HG02973 (cell line): ENCODE results near the gene INTS3.
"Not testable (repeated sequence)": the region's sequence is repeated elsewhere in the genome, so short reads cannot be mapped to it uniquely, and the experiment has no call there.

Source experiments
- ATAC-seq: cut with Tn5 transposase; IDR thresholded peaks from one replicate; pipeline ENCODE4 v1.9.1; 2021; ENCODE audit warnings: moderate library complexity; ENCODE audit not compliant: unreplicated experiment

INTS3 gene

GRCh38 chr1:153750026-153750995 lies 22.5 kb downstream of the INTS3 start:
- ATAC-seq, result no peak

- ATAC-seq, result no peak
Measured at GRCh38 chr1:153752072-153752471, 24.2 kb downstream of the INTS3 start.

DNA sequence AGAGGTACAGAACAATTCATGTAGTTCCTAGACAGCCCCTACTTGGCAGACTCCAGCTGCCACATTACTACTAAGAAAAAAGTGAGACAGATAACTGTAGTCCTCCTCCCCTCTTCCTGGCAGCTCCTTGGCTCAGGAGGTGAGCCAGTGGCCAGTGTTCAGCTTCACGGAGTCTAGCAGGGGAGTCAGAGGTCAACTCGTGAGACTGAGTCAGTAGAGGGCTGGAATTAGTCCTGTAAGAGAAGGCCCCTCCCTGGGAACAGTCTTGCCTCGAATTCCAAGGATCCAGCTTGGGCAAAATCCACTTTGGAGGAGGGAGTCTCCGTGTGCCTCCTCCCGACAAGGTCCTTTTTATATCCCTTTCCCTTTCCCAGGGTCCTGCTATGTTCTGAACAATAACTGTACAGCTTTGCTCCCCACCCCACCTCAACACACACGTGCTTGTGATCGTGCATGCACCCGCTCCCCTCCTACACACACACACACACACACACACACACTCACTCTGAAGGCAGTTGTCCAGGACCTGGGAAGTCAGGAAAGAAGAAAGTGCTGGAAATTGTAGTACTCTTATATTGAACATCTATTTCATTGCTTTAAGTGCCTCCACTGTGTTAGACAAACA lies 24.8 kb downstream of the INTS3 start:
- ATAC-seq, result no peak

DNA sequence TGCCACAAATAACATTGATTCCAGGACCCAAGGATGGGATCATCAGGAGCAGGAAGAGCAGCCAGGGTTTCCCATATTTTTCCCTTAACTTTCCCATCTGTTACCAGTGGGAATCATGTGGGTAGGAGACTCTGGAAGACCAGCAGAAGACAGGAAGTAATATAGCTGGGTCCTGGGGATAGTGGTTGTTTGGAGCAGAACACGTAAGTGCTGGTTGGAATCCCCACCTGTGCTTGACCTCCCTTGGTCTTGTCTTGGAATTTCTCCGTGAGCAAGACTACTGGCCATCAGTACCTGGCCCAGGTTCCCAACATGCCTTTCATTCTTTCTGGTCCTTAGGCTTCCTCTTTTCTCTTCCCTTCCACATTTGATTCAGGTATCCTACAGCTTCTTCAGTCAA lies 26.4 kb downstream of the INTS3 start:
- ATAC-seq, result no peak

DNA sequence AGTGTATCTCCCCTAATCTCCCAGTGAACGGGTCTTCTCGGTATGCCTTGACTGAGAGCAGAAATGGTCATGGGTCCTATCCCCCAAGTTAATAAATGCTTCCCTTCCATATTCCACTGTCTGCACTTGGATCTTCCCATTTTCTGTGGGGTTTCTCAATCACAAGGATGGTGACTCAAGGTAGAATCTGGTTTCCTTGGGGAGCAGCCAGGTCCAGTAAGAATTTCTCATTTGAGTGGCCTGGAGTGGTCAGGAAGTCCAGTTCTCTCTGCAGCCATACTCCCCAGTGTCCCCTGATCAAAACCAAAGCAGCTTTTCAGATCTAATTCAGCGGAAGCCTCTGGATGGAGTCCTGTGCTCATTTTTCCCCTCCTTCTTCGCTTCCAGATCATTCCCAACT lies 32.6 kb downstream of the INTS3 start:
- ATAC-seq, result no peak

DNA sequence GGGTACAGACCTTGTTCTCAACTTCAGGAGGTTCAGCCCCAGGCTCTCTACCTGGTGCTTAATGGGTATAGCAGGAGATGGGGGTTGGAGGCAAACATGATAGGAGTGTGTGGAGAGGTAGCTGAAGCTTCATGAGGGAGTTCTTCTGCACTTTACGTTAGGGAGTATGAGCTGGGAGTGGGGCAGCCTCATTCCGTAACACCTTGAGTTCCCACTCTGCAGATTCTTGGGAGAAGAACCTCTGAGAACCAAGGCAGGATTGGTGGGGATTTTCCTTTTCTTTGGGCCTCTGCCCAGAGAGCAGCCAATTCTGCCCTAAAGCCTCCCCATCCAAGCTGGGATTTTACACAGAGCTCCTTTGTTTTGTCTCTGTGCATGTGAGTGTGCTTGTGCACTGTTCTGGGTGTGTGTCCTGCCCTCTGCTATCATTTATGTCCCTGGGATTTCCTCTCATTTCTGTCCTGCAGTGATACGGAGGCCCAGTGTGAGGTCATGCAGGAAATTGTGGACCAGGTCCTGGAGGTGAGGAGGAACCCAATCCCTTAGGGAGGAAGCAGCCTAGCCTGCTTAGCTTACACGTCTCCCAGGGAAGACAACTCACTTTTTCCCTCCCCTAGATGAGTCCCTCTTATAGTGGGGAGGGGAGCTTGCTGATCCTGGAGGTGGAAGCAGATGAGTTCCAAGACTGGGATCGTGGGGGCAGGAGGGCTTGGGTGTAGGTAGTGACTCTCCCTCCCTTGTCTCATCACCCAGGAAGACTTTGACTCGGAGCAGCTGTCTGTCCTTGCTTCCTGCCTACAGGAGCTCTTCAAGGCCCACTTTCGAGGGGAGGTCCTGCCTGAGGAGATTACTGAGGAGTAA lies 35.7 kb downstream of the INTS3 start:
- ATAC-seq, result no peak

DNA sequence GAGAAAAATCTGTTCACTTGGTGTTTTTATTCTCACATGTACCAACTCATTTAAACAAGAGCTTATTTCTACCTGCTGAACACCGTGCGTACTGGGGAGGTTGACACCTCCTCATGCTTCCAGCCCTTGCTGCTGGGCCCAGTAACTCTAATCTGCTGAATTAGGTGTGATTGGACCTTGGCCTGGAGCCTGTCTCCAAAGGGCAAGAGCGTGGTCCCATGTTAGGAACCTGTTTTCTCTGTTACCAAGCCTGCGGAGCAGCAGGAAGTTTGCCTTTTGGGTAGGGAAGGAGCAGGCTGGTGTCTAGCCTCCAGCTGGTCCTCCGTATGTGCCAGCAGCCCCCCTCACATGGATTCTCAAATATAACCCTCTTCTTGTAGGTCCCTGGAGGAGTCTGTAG lies 36.5 kb downstream of the INTS3 start:
- no peak for ATAC-seq

DNA sequence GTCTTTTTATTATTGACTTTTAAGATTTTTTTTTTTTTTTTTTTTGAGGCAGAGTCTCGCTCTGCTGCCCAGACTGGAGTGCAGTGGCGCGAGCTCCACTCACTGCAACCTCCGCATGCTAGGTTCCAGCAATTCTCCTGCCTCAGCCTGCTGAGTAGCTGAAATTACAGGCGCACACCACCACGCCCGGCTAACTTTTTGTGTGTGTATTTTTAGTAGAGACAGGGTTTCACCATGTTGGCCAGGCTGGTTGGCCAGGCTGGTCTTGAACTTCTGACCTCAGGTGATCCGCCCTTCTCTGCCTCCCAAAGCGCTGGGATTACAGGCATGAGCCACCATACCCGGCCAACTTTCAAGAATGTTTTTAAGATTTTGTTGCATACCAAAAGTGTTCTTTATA lies 38.8 kb downstream of the INTS3 start:
- not testable (repeated sequence) for ATAC-seq

DNA sequence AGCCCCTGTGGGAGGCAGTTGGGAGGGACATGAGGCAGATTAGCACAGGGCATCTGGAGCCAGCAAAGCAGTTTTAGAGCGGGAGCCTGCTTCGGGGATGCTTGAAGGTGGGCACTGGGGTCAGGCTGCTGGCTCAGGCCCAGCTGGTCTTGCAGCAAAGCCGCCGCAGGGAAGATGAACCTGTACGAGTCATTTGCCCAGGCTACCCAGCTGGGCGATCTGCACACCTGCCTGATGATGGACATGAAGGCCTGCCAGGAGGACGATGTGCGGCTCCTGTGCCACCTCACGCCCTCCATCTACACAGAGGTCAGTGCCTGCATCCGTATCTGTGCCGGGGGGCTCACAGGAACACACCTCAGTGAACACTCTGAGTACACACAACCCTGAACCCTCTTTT lies 39.7 kb downstream of the INTS3 start:
- no peak for ATAC-seq

DNA sequence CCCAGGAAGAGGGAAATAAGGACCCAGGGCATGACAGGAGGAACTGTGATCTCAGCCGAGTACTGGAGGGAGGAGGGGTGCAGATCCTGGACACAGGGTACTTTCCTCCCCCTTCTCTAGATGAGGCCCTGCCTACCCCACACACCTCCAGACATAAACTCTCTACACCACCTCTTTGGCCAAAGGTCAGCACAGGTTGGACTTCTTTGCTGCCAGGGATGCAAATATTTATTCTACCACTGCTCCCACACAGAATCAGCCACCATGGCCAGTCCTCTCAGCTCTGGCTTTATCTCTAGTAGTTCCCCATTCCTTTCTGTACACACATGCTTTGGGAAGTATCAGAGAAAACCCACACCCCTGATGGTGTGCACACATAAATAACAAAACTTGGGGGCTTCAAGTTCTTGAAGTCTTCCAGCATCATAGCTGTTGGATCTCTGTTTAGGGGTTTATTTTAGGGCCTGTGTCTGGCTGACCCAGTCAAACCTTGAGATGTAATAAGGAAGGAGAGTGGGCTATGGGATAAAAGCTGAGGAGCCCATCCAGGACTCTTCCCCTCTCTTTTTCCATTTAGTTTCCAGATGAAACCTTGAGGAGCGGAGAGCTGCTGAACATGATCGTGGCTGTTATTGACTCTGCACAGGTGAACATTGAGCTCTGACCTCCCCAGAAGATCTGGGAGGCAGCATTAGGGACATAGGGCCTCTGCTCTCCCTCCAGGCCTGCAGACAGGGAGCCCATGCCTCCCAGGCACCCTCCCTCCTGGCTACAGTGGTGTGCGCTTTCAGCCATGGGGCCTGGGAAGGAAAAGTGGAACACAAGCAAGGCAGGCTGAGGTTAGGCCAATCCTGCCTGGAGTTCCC lies 40.7 kb downstream of the INTS3 start:
- ATAC-seq, result no peak

GRCh38 chr1:153769221-153769620 lies 41.4 kb downstream of the INTS3 start:
- no peak for ATAC-seq

- ATAC-seq, result no peak
Measured at GRCh38 chr1:153770797-153771196, 42.9 kb downstream of the INTS3 start.

DNA sequence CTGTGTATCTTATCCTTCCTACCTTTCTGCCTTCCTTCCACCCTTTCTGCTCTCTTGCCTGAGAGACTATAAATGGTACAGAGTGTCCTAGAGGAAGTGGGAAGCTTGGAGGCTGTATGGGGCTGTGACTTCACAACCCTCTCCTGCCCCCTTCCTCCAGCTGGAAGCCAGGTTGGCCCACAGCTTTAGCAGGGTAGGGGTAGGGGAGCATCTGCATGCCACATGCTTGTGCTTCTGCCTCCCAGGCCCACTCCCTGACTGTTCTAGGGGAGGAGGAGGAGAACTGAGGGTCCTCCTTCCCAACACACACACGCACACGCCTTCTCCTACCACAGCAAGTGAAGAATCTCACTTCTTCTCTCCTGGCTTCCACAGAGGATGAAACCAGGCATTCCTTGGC lies 43.4 kb downstream of the INTS3 start:
- ATAC-seq, result no peak

- no peak for ATAC-seq
Measured at GRCh38 chr1:153771841-153772593, 44.2 kb downstream of the INTS3 start.

- no peak for ATAC-seq
Measured at GRCh38 chr1:153773096-153773921, 45.5 kb downstream of the INTS3 start.

DNA sequence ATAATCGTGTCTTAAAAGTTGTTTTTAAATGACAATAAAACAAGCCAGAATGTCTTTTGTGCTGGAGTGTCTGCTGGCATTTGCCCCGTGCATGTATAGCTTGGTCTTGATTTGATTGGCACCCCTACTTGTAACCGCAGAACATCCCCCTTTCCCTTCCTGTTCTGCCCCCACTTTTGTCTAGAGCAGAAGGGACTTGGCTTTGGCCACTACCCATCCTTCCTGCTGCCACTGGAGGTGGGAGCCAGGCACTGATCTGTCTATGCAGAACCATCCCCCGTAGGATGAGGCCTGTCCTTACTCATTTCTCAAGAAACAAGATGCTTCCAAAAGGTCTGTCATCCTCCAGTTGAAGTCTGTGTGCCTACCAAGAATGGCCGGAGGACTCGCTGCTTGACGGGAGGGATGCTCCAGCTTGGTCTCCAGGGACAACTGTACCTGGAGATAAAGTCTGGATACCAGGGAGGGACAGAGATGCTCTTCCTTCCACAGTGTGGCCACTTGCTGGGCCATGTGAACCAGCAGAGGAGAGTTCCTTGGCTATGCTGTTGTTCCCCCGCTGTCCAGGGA lies 46.3 kb downstream of the INTS3 start:
- no peak for ATAC-seq

DNA sequence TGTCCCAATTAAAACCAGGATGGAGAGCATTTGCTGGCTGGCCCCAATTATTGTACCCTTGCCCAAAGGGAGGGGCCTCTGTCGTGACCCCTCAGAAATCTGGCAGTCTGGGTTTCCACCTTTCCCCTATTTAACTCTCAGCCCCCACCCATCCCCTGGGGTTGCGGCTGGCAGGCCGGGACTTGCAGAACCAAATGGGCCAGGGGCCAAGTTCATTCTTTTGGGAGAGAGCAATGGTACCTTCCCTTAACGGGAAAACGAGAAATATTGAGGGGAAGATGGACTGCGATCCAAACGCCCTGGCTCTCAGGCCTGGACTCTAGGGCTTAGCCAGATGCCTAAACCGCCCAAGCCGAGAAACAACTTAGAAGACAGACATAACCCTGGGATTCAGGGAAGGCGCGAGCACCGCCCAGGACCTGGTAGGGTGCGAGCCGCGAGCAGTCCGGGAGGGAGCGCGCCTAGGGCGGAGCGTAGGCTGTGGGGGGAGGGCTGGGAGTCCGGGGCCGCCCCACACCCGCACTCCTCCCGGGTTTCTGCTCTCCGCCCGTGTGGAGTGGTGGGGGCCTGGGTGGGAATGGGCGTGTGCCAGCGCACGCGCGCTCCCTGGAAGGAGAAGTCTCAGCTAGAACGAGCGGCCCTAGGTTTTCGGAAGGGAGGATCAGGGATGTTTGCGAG lies 47.1 kb downstream of the INTS3 start, which contains the start of gene SLC27A3:
Gene SLC27A3, plus strand, starts transcription at position 628 of the 678 bp plus-strand sequence. CDS start 91 bp downstream, outside the sequence.
- ATAC-seq, result no peak
